GM21390 (cell line): ENCODE data around the gene CCDC97.
"Not testable (repeated sequence)": the region's sequence is repeated elsewhere in the genome, so short reads cannot be mapped to it uniquely, and the experiment has no call there.

Experiments
- ATAC-seq: cut with Tn5 transposase; IDR thresholded peaks from one replicate; pipeline ENCODE4 v1.9.1; 2021; ENCODE audit not compliant: unreplicated experiment

Gene CCDC97

DNA sequence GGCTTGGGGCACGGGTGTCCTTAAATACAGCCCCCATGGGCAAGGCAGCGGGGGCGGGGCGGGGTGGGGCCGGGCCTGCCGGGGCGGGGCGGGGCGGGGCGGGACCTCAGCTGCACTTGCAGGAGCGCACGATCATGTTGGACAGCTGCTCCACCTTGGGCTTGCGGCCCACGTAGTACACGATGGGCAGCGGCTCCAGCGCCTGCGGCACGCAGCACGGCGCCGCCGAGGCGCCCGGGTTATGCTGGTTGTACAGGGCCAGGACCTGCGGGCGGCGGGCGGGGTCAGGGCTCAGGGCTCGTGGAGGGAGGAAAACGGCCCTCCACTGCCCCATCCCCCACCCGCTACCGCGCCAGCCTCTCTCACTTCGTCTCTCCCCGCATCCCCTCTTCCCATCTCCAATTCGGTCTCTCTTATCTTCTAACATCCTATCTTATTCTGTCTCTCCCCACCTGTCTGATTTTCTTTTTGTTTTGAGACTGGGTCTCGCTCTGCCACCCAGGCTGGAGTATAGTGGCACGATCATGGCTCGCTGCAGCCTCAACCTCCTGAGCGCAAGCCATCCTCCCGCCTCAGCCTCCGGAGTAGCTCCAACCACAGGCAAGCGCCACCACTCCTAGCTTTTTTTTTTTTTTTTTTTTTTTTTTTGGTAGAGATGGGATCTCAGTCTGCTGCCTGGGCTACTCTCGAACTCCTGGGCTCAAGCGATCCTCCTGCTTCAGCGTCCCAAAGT lies 21.1 kb downstream of the CCDC97 start:
- no peak for ATAC-seq

DNA sequence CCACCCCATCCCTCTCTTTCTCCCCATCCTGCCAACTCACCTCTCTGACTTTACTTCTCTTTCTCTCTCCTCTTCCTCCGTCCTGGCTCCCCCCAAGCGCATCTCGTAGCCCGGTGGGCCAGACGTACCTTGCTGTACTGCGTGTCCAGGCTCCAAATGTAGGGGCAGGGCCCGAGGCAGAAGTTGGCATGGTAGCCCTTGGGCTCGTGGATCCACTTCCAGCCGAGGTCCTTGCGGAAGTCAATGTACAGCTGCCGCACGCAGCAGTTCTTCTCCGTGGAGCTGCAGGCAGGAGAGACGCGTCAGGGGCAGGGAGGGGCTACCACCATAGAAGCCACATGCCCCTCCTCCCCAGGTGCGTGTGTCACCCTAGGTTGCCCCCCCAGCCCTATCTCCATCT lies 22.0 kb downstream of the CCDC97 start:
- ATAC-seq = no peak

DNA sequence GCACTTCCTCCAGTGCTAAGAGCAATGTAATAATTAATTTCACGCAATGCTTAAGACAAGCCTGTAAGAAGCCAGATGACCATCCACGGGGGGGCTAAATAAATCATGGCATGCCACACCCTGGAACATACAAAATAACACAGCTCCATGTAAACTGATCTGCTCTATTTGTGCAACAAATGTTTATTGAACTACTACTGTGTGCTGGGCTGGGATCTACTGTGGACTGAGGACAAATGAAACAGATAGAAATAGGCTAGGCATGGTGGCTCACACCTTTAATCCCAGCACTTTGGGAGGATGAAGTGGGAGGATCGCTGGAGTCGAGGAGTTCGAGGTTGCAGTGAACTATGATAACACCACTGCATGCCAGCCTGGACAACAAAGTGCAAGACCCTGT lies 22.5 kb downstream of the CCDC97 start:
- ATAC-seq = no peak

DNA sequence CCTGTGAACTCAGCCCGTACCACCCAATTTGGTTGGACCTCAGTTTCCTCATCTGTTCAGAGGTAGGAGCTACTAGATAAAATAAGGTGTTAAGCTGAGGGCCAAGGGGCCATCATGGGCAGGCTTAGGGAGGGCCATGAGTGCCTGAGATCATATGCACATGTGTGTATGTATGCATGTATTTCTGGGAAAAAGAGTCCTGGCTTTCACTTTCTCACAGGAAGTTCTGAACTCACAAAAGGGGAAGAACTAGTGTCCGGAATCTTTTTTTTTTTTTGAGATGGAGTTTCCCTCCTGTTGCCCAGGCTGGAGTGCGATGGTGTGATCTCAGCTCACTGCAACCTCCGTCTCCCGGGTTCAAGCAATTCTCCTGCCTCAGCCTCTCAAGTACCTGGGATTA lies 24.8 kb downstream of the CCDC97 start:
- no peak for ATAC-seq

DNA sequence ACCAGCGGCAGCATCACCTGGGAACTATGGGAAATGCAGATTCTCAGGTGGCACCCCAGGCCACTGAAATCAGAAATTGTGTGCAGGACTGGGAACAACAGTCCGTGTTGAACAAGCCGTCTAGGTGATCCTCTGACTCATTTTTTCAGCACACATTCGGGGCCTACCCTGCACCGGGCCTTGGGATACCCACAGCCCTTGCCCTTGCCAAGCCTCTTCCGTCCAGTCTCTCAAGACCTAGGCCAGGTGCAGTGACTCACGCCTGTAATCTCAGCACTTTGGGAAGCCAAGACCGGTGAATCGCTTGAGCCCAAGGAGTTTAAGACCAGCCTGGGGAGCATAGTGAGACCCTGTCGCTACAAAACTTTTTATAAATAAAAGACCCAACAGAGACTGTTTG lies 25.5 kb downstream of the CCDC97 start:
- ATAC-seq = no peak

DNA sequence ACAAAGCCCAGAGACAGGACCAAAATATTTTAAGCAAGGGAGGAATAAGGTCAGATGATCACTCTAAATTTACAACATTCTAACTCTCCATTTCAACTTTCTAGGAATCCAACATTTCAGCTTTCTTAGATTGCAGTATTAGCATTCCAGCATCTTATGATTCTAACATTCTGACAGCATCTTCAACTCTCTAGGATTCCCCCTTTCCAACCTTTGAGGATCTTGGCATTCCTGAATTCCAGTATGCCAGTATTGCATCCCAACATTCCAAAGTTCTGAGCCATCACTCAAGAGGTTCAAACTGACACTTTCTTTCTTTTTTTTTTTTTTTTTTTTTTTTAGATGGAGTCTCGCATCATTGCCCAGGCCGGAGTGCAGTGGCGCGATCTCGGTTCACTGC lies 30.0 kb downstream of the CCDC97 start:
- ATAC-seq = no peak

DNA sequence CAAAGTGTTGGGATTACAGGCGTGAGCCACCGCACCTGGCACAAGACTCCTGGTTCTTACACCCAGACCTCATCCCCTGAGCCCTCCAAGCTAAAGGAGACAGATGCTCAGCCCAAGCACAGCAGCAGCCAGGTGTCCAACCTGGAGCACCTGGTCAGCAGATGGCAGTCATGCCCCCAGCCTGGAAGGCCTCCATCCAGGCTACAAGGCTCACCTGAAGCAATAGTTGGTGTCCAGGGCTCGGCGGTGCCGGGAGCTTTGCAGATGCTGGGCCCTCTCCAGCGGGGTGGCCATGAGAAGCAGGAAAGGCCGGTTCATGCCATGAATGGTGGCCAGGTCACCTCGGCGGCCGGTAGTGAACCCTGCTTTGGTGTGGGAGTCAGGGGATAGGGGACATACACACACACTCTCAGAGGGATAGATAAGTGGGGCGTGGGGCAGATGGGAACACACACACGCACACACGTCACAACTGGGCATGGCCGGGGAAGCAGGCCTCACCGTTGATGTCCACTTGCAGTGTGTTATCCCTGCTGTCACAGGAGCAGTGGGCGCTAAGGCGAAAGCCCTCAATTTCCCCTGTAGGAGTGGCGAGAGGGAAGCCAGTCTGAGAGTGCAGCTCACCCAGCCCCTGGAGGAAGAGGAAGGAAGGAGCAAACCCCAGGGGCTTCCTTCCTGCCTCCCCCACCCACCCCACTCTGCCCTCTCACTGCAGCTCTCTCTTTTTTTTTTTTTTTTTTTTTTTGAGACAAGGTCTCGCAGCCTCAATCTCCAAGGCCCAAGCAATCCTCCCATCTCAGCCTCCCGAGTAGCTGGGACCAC lies 31.9 kb downstream of the CCDC97 start:
- no peak for ATAC-seq

DNA sequence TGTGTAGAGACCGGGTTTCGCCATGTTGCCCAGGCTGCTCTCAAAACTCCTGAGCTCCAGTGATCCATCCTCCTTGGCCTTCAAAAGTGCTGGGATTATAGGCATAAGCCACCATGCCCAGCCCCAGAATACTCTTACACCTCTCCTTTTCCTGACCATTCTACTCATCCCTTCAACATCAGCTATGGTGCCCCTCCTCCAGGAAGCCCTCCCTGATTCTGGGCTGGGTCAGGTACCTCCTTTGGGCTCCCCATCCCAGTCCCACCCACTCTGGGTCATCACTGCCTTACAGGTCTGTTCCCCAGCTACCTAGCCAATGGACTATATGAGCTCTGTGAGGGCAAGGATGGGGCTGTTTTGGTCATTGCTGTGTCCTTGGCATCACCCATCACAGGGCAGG lies 34.2 kb downstream of the CCDC97 start:
- no peak for ATAC-seq

DNA sequence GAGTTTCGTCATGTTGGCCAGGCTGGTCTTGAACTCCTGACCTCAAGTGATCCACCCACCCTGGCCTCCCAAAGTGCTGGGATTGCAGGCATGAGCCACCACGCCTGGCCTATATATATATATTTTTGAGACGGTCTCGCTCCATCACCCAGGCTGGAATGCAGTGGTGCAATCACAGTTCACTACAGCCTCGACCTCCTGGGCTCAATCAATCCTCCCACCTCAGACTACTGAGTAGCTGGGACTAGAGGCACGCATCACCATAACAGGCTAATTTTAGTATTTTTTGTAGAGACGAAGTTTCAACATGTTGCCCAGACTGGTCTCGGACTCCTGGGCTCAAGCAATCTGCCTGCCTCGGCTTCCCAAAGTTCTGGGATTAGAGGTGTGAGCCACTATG lies 36.9 kb downstream of the CCDC97 start:
- ATAC-seq = not testable (repeated sequence)

DNA sequence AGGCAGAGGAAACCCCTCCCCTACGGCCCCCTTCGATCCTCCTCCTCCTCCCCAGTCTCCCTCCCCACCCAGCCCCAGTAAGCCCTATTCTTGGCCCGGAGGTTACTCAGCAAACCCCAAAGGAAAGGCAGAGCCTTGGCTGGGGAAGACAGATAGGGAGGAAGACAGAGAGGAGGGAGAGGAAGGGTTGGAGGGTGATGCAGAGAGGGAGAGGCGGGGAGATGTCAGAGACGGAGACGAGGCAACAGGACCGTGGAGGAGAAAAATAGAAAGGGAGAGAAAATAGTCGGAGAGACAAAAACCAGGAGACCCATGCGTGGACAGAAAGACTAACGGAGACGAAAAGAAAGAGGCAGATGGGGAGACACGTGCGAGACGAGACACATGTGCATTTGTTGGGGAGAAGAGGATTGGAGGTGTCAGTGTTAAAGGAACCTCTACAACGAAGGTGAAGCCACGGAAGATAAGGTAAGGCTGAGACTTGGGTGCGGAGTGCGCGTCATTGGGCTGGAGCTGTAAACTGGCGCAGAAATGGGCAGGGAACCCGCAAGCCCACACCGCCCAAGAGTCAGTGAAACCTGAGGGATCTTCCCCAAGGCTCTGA lies 40.9 kb downstream of the CCDC97 start:
- ATAC-seq = no peak

DNA sequence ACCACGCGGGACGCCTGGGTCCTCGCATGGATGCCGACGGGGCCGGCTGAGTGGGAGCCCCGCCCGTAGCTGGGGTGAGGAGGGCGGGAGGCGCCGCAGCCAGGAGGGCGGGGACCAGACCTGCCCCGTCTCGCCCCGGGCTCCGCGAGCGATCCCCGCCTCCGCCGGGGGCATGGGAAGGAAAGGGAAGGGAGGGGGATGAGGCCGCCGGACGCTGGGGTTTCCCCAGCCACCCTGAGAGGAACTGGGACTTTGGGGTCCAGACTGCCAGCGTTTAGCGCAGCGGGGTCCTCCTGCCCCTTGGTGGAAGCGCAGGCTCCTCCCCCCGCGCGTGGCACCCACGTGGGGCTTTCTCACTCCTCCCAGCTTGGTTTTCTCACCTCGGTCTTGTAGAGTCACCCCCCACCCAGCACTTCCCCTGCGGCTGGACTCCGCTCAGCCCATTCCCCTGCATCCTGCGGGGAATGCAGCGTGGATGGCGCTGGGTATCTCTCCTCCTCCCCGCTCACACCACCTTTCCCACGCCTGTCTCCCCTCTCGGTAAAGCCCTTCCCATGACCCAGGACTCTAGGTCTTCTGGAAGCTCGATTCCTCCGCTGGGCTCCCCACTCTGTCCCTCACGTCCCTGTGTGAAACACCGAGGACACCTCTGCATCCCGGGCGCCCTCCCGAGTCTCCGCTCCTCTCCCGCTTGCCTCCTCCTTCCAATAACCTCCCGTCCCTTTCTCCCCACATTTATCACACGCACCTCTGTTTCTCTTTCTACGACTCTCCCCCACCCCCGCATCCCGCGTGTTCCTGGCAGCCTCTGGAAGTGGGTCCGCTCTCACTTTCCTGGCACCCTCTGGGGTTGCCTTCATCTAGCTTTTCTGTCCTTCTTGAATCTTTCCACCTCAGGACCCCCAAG lies 41.6 kb downstream of the CCDC97 start:
- peak; percentile 48 for ATAC-seq

DNA sequence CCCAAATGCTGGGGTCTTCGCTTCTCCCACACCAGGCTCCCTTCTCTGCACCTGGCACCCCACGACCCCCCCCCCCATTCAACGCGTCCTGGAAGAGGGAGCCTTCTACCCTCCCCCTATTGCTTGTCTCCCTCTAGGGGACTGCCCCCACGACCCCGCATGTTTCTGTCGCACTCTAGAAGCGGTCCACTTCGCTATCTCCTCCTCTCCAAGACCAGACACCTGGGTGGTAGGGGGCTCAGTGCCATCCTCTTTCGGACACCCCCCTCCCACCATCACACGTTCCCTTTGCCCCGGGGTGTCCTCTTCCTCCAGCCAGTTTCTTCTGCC lies 42.3 kb downstream of the CCDC97 start:
- ATAC-seq = no peak

DNA sequence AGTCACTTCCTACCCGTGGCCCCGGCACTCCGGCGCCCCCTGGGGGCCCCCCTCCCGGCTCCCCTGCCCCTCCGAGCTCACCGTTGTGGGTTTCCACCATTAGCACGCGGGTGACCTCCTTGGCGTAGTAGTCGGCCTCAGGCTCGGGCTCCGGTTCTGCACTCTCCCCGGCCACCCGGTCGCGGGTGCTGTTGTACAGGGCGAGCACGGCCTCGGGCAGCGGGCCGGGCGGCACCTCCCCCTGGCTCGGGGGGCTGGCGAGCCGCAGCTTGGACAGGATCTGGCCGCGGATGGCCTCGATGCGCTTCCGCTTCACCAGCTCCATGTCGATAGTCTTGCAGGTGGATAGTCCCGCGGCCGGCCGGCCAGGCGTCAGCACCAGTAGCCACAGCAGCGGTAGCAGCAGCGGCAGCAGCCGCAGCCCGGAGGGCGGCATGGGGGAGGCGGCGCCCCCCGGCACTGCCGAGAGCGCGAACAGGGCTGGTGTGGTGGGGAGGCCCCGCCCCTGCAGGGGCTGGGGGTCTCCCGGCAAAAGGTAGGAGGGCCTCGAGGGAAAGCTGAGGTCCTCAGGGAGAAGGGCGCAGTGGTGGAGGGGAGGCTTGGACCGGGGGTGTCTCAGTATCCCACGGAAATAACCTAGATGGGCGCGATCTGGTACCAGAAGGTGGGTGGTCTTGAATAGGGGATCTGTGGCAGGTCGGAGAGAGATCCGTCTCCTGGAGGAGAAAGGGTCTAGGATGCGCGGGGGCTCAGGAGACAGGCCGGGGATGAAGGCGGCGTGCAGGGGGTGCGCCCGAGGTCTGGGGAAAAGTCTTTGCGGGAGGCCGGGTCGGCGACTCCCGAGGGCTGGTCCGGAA lies 42.9 kb downstream of the CCDC97 start:
- ATAC-seq = no peak

DNA sequence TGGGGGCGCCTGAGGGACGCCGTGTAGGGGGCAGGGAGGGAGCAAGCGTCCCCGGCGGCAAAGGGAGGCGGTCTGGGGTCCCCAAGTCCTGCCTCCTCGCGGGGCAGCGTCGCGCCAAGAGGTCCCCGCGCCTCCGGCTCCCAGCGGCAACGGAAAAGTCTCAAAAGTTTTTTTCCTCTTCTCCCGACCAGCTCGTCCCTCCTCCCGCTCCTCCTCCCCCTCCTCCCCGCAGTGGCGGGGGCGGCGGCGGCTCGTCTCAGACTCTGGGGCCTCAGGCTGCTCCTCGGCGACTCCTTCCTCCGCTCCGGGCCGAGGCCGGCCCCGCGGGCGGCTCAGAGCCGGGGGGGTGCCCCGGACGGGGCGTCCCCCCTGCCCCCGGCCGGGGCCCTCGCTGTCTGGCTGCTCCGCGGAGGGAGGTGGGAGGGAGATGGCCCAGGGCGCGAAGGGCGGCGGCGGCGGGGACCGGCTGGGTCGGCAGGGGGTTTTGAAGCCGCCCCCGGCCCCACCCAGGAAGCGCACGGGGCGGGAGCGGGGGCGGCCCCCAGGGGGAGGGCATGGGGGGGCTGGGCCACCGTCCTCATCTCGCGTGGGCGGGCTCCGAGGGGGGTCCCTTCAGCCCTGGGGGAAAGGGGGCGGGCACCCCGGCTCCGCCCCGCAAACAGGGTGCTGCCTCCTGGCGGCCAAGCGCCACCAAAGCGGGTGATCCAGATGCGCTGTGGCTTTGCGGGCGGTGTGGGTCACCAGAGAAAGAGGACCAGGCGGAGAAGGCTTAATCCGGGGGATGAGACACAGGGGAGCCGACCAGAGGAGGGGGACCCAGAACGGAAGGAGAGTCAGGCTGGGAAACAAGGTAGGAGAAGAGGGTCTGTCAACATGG lies 43.7 kb downstream of the CCDC97 start, which contains the start of gene TGFB1:
TGFB1 (minus strand) TSS at position 457 of the 877 bp plus-strand sequence. CDS start 878 bp downstream, outside the sequence.
- ATAC-seq = no peak

DNA sequence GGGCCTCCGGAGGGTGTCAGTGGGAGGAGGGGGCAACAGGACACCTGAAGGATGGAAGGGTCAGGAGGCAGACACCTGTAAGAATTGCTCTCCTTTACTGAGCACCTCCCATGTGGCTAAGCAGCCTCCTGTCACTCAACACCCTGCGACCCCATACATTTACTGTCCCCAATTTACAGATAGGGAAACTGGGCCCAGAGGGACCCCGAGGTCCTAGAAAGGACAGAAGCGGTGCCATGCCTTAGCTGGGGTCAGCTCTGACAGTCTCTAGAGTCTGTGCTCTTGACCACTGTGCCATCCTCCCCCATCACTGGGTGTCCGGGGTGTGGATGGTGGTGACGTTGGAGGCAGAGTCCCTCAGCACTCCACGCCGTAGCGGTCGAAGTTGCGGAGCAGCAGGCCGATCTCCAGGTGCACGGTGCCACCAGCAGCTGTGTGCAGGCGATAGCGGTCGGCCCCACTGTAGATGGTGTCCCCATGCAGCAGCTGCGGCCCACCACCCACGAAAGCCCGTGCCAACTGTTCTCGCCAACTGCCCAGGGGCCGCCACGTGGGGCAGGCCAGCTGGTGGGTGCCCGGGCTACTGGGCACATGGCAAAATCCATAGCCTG lies 44.5 kb downstream of the CCDC97 start:
- ATAC-seq = no peak

DNA sequence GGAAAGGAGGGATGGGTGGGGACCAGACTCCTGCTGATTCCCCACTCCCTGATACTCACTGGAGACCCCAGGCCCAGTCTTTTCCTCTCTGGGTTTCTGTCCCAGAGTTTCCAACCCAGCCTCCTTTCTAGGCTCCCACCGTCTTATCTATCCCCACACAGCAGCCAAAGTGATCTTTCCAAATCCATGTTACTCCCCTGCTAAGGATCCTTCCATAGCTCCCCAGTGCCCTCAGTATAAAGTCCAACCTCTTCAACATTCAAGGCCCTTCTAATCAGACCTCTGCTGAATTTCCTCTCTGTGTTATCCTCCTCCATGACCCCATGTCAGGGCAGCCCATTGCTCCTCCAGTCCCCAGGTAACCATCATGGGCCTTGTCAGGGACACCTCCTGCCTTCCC lies 45.1 kb downstream of the CCDC97 start:
- no peak for ATAC-seq

DNA sequence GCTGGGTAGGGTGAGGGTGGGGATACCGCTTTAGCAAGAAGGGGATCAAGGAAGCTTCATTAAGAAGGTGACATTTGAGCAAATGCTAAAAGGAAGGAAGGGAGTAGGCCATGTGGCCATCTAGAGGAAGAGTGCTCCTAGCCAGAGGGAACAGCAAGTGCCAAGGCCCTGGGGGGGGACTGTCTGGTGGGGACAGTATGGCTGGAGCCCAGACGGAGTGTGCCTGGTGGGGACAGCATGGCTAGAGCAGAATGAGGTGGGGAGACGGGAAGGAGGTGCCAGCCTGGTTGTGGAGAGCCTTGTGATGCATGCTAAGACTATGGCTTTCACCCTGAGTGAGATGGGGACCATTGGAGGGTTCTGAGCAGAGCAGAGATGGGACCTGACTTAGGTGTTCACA lies 45.8 kb downstream of the CCDC97 start:
- no peak for ATAC-seq

DNA sequence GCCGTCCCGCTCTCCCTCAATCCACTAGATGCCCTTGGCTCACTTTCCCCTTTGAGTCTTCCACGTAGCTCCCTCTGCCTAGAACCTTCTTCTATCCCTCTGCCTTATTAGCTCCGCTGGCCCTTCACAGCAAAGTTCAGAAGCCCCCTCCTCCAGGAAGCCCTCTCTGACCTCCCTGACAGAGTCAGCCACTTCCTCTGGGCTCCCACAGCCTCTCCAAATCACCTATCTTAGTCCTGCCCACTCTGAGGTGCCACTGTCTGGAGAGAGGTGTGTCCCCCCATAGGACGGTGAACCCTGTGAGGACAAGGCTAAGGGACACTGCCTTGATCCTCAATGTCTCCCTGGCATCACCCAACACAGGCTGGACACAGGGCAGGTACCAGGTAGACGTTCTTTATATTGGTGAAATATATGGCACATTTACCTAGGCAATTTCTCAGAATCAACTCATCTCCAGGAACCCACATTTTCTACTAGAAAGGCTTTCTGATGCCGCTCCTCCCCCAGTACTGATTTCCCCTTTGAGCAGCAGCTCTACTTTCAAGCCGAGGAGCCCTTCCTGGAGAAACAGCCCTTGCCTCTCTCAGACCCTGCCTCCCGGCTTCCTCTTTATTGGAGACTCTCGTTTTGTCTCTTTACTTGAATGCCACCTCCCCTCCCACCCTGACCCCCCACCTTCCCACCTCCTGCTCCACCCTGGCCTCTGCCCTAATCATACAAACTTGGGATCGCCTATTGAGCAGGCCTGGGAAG lies 47.2 kb downstream of the CCDC97 start:
- no peak for ATAC-seq
